Measurements from ENCODE around the gene SPIRE1. TPM values are rescaled to one million over a fixed set of nuclear protein-coding genes. Genes with fewer than 3 reads are reported as not detected.
A peak's percentile ranks its signal among the peaks of the same experiment; 100 is the strongest.

Gene SPIRE1
- polyA plus RNA-seq, 1 donor from 2014 or later: 22.2 TPM

DNA sequence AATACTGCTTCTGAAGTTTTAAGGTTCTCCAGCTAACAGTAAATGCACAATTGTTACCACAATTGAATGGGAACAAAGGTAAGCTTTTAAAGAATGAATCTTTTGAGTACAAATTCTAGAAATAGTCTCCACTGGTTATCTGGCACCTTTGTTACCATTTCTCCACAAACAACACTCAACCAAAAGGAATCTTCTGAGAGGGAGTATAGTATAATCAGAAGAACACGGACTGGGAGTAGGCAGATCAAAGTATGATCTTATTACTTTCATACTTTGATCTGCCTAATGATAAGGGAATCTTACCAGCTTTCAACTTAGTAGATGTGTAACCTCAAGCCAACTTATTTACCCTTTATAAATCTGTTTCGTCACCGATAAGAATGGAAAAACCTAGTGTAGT lies 43.3 kb upstream of the SPIRE1 start:
- no peaks in the 10 kb centered on the region for H4K20me1 ChIP-seq (ENCODE audit: insufficient read depth)
- H3K79me2 ChIP-seq (replicated peaks; ENCODE audit: insufficient read depth, low read length): peaks cover 46% of the 10 kb centered on the region
- no peak overlapping the region for H3K9ac ChIP-seq (ENCODE audit: low read length)
- H3K9me2 ChIP-seq (ENCODE audit: insufficient read depth, low read length): no peaks in the 10 kb centered on the region
- peak overlapping the region; percentile 37 for H3K4me2 ChIP-seq (ENCODE audit: low read length)
- H3K27ac ChIP-seq (ENCODE audit: low read length): no peak overlapping the region
- H3K4me3 ChIP-seq (ENCODE audit: low read length): peak overlapping the region; percentile 98
- H3F3A ChIP-seq (ENCODE audit: insufficient read depth, low read length, poor library complexity, severe bottlenecking): peaks cover 5% of the 10 kb centered on the region
- TF ChIP-seq EZH2 (IDR thresholded peaks at IDR 0.05; ENCODE audit: borderline replicate concordance, insufficient read depth, low read length, poor library complexity, severe bottlenecking): no peak
- no peak for TF ChIP-seq POLR2AphosphoS5 (IDR thresholded peaks at IDR 0.05)
- TF ChIP-seq TAF1 (IDR thresholded peaks at IDR 0.05; ENCODE audit: low read depth): no peak
- no peak overlapping the region for H2AFZ ChIP-seq (ENCODE audit: low read depth, low read length)
- H3K9me3 ChIP-seq (ENCODE audit: low read length): no peaks in the 10 kb centered on the region
- peaks cover 7% of the 10 kb centered on the region for H3K36me3 ChIP-seq (ENCODE audit: insufficient read depth, low read length)
- no peaks in the 10 kb centered on the region for H3K27me3 ChIP-seq (ENCODE audit: insufficient read depth, low read depth, low read length)

DNA sequence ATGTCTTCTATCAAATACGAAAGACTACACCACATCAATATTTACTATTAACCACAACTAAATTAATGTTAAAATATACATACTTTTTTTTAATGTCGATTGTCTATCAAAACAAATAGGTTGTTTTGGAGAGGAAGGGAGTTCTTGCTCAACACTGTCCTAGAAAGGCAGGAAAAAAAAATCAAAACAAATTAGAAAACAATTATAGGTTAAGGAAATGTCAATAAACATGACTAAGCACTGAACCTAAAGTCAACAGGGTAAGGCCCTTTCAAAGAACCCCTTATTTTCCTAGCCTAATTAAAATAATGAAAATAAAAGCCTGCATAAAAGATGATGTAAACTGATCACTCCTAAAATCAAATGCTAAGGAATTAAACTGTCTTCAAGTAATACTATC lies 41.8 kb upstream of the SPIRE1 start:
- TF ChIP-seq POLR2AphosphoS5 (IDR thresholded peaks at IDR 0.05) (no peak), CTCF (IDR thresholded peaks at IDR 0.05; ENCODE audit: poor library complexity, severe bottlenecking) (no peak), RAD21 (conservative IDR thresholded peaks at IDR 0.05) (no peak), EP300 (conservative IDR thresholded peaks at IDR 0.05; ENCODE audit: poor library complexity, severe bottlenecking) (no peak), TAF1 (IDR thresholded peaks at IDR 0.05; ENCODE audit: low read depth) (no peak), EZH2 (IDR thresholded peaks at IDR 0.05; ENCODE audit: borderline replicate concordance, insufficient read depth, low read length, poor library complexity, severe bottlenecking) (no peak), MXI1 (conservative IDR thresholded peaks at IDR 0.05; ENCODE audit: poor library complexity, severe bottlenecking) (no peak), SMC3 (conservative IDR thresholded peaks at IDR 0.05; ENCODE audit: poor library complexity) (no peak)
- TF ChIP-seq, protein P1, sequence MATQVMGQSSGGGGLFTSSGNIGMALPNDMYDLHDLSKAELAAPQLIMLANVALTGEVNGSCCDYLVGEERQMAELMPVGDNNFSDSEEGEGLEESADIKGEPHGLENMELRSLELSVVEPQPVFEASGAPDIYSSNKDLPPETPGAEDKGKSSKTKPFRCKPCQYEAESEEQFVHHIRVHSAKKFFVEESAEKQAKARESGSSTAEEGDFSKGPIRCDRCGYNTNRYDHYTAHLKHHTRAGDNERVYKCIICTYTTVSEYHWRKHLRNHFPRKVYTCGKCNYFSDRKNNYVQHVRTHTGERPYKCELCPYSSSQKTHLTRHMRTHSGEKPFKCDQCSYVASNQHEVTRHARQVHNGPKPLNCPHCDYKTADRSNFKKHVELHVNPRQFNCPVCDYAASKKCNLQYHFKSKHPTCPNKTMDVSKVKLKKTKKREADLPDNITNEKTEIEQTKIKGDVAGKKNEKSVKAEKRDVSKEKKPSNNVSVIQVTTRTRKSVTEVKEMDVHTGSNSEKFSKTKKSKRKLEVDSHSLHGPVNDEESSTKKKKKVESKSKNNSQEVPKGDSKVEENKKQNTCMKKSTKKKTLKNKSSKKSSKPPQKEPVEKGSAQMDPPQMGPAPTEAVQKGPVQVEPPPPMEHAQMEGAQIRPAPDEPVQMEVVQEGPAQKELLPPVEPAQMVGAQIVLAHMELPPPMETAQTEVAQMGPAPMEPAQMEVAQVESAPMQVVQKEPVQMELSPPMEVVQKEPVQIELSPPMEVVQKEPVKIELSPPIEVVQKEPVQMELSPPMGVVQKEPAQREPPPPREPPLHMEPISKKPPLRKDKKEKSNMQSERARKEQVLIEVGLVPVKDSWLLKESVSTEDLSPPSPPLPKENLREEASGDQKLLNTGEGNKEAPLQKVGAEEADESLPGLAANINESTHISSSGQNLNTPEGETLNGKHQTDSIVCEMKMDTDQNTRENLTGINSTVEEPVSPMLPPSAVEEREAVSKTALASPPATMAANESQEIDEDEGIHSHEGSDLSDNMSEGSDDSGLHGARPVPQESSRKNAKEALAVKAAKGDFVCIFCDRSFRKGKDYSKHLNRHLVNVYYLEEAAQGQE (IDR thresholded peaks at IDR 0.05; ENCODE audit: borderline replicate concordance): no peak
- Histone ChIP-seq H2AFZ (ENCODE audit: low read depth, low read length) (no peak overlapping the region), H3K4me2 (ENCODE audit: low read length) (no peak overlapping the region), H3K36me3 (ENCODE audit: insufficient read depth, low read length) (peaks cover 7% of the 10 kb centered on the region), H4K20me1 (ENCODE audit: insufficient read depth) (no peaks in the 10 kb centered on the region), H3K27me3 (ENCODE audit: insufficient read depth, low read depth, low read length) (no peaks in the 10 kb centered on the region), H3K79me2 (replicated peaks; ENCODE audit: insufficient read depth, low read length) (peaks cover 39% of the 10 kb centered on the region), H3K4me3 (ENCODE audit: low read length) (no peak overlapping the region), H3K9me3 (ENCODE audit: low read length) (no peaks in the 10 kb centered on the region), H3K9me2 (ENCODE audit: insufficient read depth, low read length) (no peaks in the 10 kb centered on the region), H3K27ac (ENCODE audit: low read length) (no peak overlapping the region), H3F3A (ENCODE audit: insufficient read depth, low read length, poor library complexity, severe bottlenecking) (peaks cover 5% of the 10 kb centered on the region), H3K9ac (ENCODE audit: low read length) (no peak overlapping the region)

DNA sequence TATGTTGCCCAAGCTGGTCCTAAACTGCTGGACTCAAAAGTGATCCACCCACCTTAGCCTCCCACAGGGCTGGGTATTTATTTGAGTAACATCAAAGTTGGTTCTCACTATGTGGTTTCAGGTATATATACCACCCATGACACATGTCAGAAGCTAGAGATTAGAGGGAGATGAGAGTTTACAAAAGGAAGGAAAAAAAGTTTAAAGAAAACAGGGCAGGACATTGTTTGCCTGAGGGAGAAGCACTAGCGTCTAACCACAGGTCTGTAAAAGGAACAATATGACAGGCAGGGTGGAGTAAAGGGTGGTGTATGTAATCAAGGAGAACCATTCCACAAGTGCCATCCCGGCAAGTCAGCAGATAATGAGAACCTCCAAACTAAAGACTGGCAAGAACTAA lies 36.1 kb upstream of the SPIRE1 start:
- Histone ChIP-seq H3K27me3 (ENCODE audit: insufficient read depth, low read depth, low read length) (no peaks in the 10 kb centered on the region), H2AFZ (ENCODE audit: low read depth, low read length) (no peak overlapping the region), H3K36me3 (ENCODE audit: insufficient read depth, low read length) (peaks cover 7% of the 10 kb centered on the region), H3F3A (ENCODE audit: insufficient read depth, low read length, poor library complexity, severe bottlenecking) (no peaks in the 10 kb centered on the region), H3K9me3 (ENCODE audit: low read length) (no peaks in the 10 kb centered on the region), H4K20me1 (ENCODE audit: insufficient read depth) (no peaks in the 10 kb centered on the region), H3K27ac (ENCODE audit: low read length) (no peak overlapping the region), H3K79me2 (replicated peaks; ENCODE audit: insufficient read depth, low read length) (no peaks in the 10 kb centered on the region), H3K4me2 (ENCODE audit: low read length) (no peak overlapping the region), H3K4me3 (ENCODE audit: low read length) (no peak overlapping the region), H3K9ac (ENCODE audit: low read length) (no peak overlapping the region), H3K9me2 (ENCODE audit: insufficient read depth, low read length) (no peaks in the 10 kb centered on the region)
- TF ChIP-seq MXI1 (conservative IDR thresholded peaks at IDR 0.05; ENCODE audit: poor library complexity, severe bottlenecking) (no peak), EP300 (conservative IDR thresholded peaks at IDR 0.05; ENCODE audit: poor library complexity, severe bottlenecking) (no peak), TAF1 (IDR thresholded peaks at IDR 0.05; ENCODE audit: low read depth) (no peak), EZH2 (IDR thresholded peaks at IDR 0.05; ENCODE audit: borderline replicate concordance, insufficient read depth, low read length, poor library complexity, severe bottlenecking) (no peak), POLR2AphosphoS5 (IDR thresholded peaks at IDR 0.05) (no peak), RAD21 (conservative IDR thresholded peaks at IDR 0.05) (no peak), SMC3 (conservative IDR thresholded peaks at IDR 0.05; ENCODE audit: poor library complexity) (no peak)
- TF ChIP-seq, protein P1 (IDR thresholded peaks at IDR 0.05; ENCODE audit: borderline replicate concordance): no peak

Data from neural cell (in vitro differentiated cells).